Large intestine (tissue), 3 donors: Measurements from ENCODE around the gene ZCCHC14. TPM values are rescaled to one million over a fixed set of nuclear protein-coding genes. Genes with fewer than 3 reads are reported as not detected.

Experiments
- DNase-seq, 2 donors: peaks; one replicate each; pipeline versions ENCODE4 v3.0.0 to v3.0.0-alpha.2; 2013
- H3K27ac ChIP-seq: one replicate; pipeline ENCODE4 v1.5.1; 2013; ENCODE audit warnings: low read length
- H3K27me3 ChIP-seq: 2 replicates; pipeline ENCODE4 v1.6.1; 2013; ENCODE audit warnings: low read length; ENCODE audit not compliant: control insufficient read depth, insufficient read depth
- H3K36me3 ChIP-seq: 2 replicates; pipeline ENCODE4 v1.6.1; 2013; ENCODE audit warnings: low read length; ENCODE audit not compliant: control insufficient read depth, insufficient read depth
- H3K4me1 ChIP-seq: one replicate; pipeline ENCODE4 v1.6.1; 2013; ENCODE audit warnings: low read length; ENCODE audit not compliant: control insufficient read depth, insufficient read depth
- H3K4me3 ChIP-seq: one replicate; pipeline ENCODE4 v1.5.1; 2013; ENCODE audit warnings: low read length
- H3K9me3 ChIP-seq: one replicate; pipeline ENCODE4 v1.6.1; 2013; ENCODE audit warnings: mild to moderate bottlenecking, low read depth, low read length, moderate library complexity; ENCODE audit not compliant: control insufficient read depth
- WGBS: methylation state at CpG from one replicate; pipeline ENCODE4 v1.1.5; 2013; ENCODE audit warnings: low lambda C conversion rate; ENCODE audit not compliant: insufficient coverage; 5-methylcytosine and 5-hydroxymethylcytosine counted together
- polyA plus RNA-seq: library from polyadenylated mRNA; unstranded; fragments of 120-200 nt; gene quantifications from one replicate; pipeline ENCODE4 v1.2.1, GENCODE V29; 2013

The ZCCHC14 gene
- polyA plus RNA-seq, 1 donor, result 40.9 TPM

GRCh38 chr16:87417528-87417910, 75.3 kb downstream of the ZCCHC14 start:
- Histone ChIP-seq H3K4me1 (peaks cover 3% of the 10 kb centered on the region), H3K4me3 (no peak overlapping the region), H3K36me3 (peaks cover 82% of the 10 kb centered on the region), H3K9me3 (peaks cover 2% of the 10 kb centered on the region), H3K27me3 (no peaks in the 10 kb centered on the region), H3K27ac (no peak overlapping the region)
- no peak for DNase-seq
- WGBS, result no CpG with 5 or more reads among the region's 13 CpGs

- WGBS, result 100% methylated on average over 1 of the region's 23 CpGs
- H3K9me3 ChIP-seq, result peaks cover 2% of the 10 kb centered on the region
- H3K27ac ChIP-seq, result no peak overlapping the region
- H3K27me3 ChIP-seq, result no peaks in the 10 kb centered on the region
- H3K4me3 ChIP-seq, result no peak overlapping the region
- peaks cover 3% of the 10 kb centered on the region for H3K4me1 ChIP-seq
- no peak for DNase-seq
- peaks cover 82% of the 10 kb centered on the region for H3K36me3 ChIP-seq
Observed at GRCh38 chr16:87416826-87417527, 75.8 kb downstream of the ZCCHC14 start.

GRCh38 chr16:87415441-87415840, 77.4 kb downstream of the ZCCHC14 start:
- no CpG with 5 or more reads among the region's 9 CpGs for WGBS
- peaks cover 3% of the 10 kb centered on the region for H3K4me1 ChIP-seq
- H3K27ac ChIP-seq, result no peak overlapping the region
- DNase-seq, result no peak
- H3K9me3 ChIP-seq, result peaks cover 2% of the 10 kb centered on the region
- H3K4me3 ChIP-seq, result no peak overlapping the region
- peaks cover 82% of the 10 kb centered on the region for H3K36me3 ChIP-seq
- no peaks in the 10 kb centered on the region for H3K27me3 ChIP-seq

GRCh38 chr16:87414251-87414680, 78.6 kb downstream of the ZCCHC14 start:
- no peak overlapping the region for H3K4me3 ChIP-seq
- WGBS, result no CpG with 5 or more reads among the region's 24 CpGs
- H3K27me3 ChIP-seq, result no peaks in the 10 kb centered on the region
- no peak for DNase-seq
- H3K9me3 ChIP-seq, result peaks cover 2% of the 10 kb centered on the region
- no peak overlapping the region for H3K27ac ChIP-seq
- peaks cover 82% of the 10 kb centered on the region for H3K36me3 ChIP-seq
- peaks cover 3% of the 10 kb centered on the region for H3K4me1 ChIP-seq

- WGBS, result no CpG with 5 or more reads among the region's 27 CpGs
- Histone ChIP-seq H3K4me3 (no peak overlapping the region), H3K4me1 (no peaks in the 10 kb centered on the region), H3K9me3 (peaks cover 2% of the 10 kb centered on the region), H3K27me3 (no peaks in the 10 kb centered on the region), H3K27ac (no peak overlapping the region), H3K36me3 (peaks cover 86% of the 10 kb centered on the region)
- no peak for DNase-seq
Observed at GRCh38 chr16:87412996-87413421, 79.8 kb downstream of the ZCCHC14 start.

GRCh38 chr16:87412371-87412995, 80.3 kb downstream of the ZCCHC14 start:
- H3K27me3 ChIP-seq, result no peaks in the 10 kb centered on the region
- H3K36me3 ChIP-seq, result peaks cover 87% of the 10 kb centered on the region
- H3K4me1 ChIP-seq, result no peaks in the 10 kb centered on the region
- no peak for DNase-seq
- no peak overlapping the region for H3K27ac ChIP-seq
- H3K4me3 ChIP-seq, result no peak overlapping the region
- no CpG with 5 or more reads among the region's 31 CpGs for WGBS
- H3K9me3 ChIP-seq, result peaks cover 2% of the 10 kb centered on the region

GRCh38 chr16:87411375-87412271, 81.2 kb downstream of the ZCCHC14 start:
- DNase-seq, result no peak
- no peak overlapping the region for H3K4me3 ChIP-seq
- H3K27me3 ChIP-seq, result no peaks in the 10 kb centered on the region
- no peaks in the 10 kb centered on the region for H3K4me1 ChIP-seq
- peaks cover 88% of the 10 kb centered on the region for H3K36me3 ChIP-seq
- WGBS, result no CpG with 5 or more reads among the region's 49 CpGs
- peaks cover 2% of the 10 kb centered on the region for H3K9me3 ChIP-seq
- no peak overlapping the region for H3K27ac ChIP-seq

- H3K4me1 ChIP-seq, result no peaks in the 10 kb centered on the region
- DNase-seq, result no peak
- no peaks in the 10 kb centered on the region for H3K27me3 ChIP-seq
- peaks cover 2% of the 10 kb centered on the region for H3K9me3 ChIP-seq
- H3K27ac ChIP-seq, result no peak overlapping the region
- WGBS, result 100% methylated on average over 1 of the region's 14 CpGs
- no peak overlapping the region for H3K4me3 ChIP-seq
- H3K36me3 ChIP-seq, result peaks cover 84% of the 10 kb centered on the region
Observed at GRCh38 chr16:87410968-87411367, 81.9 kb downstream of the ZCCHC14 start.

GRCh38 chr16:87410530-87410929, 82.3 kb downstream of the ZCCHC14 start:
- Histone ChIP-seq H3K4me1 (no peaks in the 10 kb centered on the region), H3K9me3 (peaks cover 2% of the 10 kb centered on the region), H3K27me3 (no peaks in the 10 kb centered on the region), H3K4me3 (no peak overlapping the region), H3K27ac (no peak overlapping the region), H3K36me3 (peaks cover 84% of the 10 kb centered on the region)
- WGBS, result no CpG with 5 or more reads among the region's 11 CpGs
- DNase-seq, result no peak

GRCh38 chr16:87409781-87410180, 83.0 kb downstream of the ZCCHC14 start:
- H3K27ac ChIP-seq, result no peak overlapping the region
- H3K4me1 ChIP-seq, result no peaks in the 10 kb centered on the region
- peaks cover 2% of the 10 kb centered on the region for H3K9me3 ChIP-seq
- no CpG with 5 or more reads among the region's 13 CpGs for WGBS
- H3K4me3 ChIP-seq, result no peak overlapping the region
- H3K27me3 ChIP-seq, result no peaks in the 10 kb centered on the region
- no peak for DNase-seq
- H3K36me3 ChIP-seq, result peaks cover 85% of the 10 kb centered on the region
